Activated CD8-positive, alpha-beta T cell treated with anti-CD3 and anti-CD28 coated beads for 36 hours (primary cell): Measurements from ENCODE around the gene SOX5. TPM values are rescaled to one million over a fixed set of nuclear protein-coding genes. Genes with fewer than 3 reads are reported as not detected.

Experiments
- ATAC-seq: fragments of 200-7000 bp; cut with Tn5 transposase; one replicate; pipeline ENCODE4 v1.10.0; 2021; ENCODE audit warnings: mild to moderate bottlenecking, moderate library complexity
- CTCF ChIA-PET: fragments of 350-600 bp; sonication (Branson Sonifier 250); formaldehyde crosslinking; loops from one replicate; lab custom pipeline; 2021; ENCODE audit warnings: antibody characterized with exemption; lab: Charles Lee
- POLR2A ChIA-PET: fragments of 350-600 bp; sonication (Branson Sonifier 250); formaldehyde crosslinking; loops from one replicate; lab custom pipeline; 2021; ENCODE audit warnings: antibody characterized with exemption; lab: Charles Lee
- DNase-seq: peaks from one replicate; pipeline ENCODE4 v3.0.0-alpha.2; 2020
- H3K27ac Mint-ChIP-seq: one replicate; pipeline ENCODE4 v1.8.0; 2021; ENCODE audit warnings: mild to moderate bottlenecking, mixed read lengths
- H3K27me3 Mint-ChIP-seq: one replicate; pipeline ENCODE4 v1.8.0; 2021; ENCODE audit warnings: mixed read lengths
- H3K36me3 Mint-ChIP-seq: one replicate; pipeline ENCODE4 v1.8.0; 2021; ENCODE audit warnings: low read depth, mixed read lengths
- H3K4me1 Mint-ChIP-seq: one replicate; pipeline ENCODE4 v1.8.0; 2021; ENCODE audit warnings: low read depth, mixed read lengths
- H3K4me3 Mint-ChIP-seq: one replicate; pipeline ENCODE4 v1.8.0; 2021; ENCODE audit warnings: mild to moderate bottlenecking, moderate library complexity, mixed read lengths
- H3K9me3 Mint-ChIP-seq: one replicate; pipeline ENCODE4 v1.8.0; 2021; ENCODE audit warnings: mixed read lengths
- CTCF ChIP-seq: fragments of 200-600 bp; IDR thresholded peaks from one replicate; pipeline ENCODE4 v1.8.0; 2022; ENCODE audit warnings: antibody characterized with exemption, mild to moderate bottlenecking
- intact Hi-C: fragments of 100-400 bp; cut with micrococcal nuclease; formaldehyde crosslinking; loops from one replicate; pipeline ENCODE4 v1.10.0; 2022
- total RNA-seq, 2 experiments: library from RNA; stranded (reverse); gene quantifications; one replicate each; pipeline ENCODE4 v1.2.3, GENCODE V29; 2021

SOX5 gene
- total RNA-seq, 2 experiments from 2014 or later = not detected

DNA sequence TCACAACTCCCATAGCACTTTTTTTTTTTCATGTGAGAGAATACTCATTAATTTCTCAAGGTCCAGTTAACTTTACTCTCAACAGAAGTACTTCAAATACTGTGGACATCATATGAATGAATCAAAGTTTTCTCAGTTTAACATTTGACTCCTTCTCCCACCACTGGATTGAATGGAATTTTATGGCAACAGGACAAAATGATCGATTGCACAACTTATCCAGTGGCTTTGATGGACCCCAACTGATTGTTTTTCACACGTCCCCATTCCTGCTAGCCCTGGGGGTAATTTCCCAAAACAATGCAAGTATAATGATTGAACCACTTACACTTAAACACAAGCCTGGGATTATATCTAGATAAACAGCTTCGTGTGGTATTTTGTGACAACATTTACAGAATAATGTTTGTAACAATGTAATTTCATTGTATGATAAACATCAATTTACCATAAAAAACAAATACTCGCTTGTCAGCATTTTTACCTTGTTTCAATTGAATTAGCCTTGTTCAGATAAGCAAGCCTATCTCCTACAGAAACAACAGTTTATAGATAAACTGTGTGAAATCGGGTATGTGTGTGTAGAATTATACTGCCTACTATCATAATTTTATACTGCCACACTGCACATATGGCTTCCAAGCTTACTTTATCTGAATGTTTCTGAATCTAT is 60.9 kb downstream of the SOX5 start:
- intact Hi-C loops = no loop called here
- Mint-ChIP-seq H3K36me3 (no peaks in the 10 kb centered on the region), H3K27ac (no peak overlapping the region), H3K27me3 (no peaks in the 10 kb centered on the region), H3K9me3 (peaks cover 2% of the 10 kb centered on the region), H3K4me3 (no peak overlapping the region), H3K4me1 (no peaks in the 10 kb centered on the region)
- ChIA-PET CTCF (no interaction called here), POLR2A (no interaction called here)
- DNase-seq (no peak), ATAC-seq (no peak)
- no peak for TF ChIP-seq CTCF

GRCh38 chr12:23887055-23887835 is 62.2 kb downstream of the SOX5 start:
- Mint-ChIP-seq H3K27ac (no peak overlapping the region), H3K4me3 (no peak overlapping the region), H3K9me3 (no peaks in the 10 kb centered on the region), H3K27me3 (no peaks in the 10 kb centered on the region), H3K36me3 (no peaks in the 10 kb centered on the region), H3K4me1 (no peaks in the 10 kb centered on the region)
- intact Hi-C loops = no loop called here
- DNase-seq = no peak
- ATAC-seq = no peak
- no peak for TF ChIP-seq CTCF
- ChIA-PET POLR2A (no interaction called here), CTCF (no interaction called here)

DNA sequence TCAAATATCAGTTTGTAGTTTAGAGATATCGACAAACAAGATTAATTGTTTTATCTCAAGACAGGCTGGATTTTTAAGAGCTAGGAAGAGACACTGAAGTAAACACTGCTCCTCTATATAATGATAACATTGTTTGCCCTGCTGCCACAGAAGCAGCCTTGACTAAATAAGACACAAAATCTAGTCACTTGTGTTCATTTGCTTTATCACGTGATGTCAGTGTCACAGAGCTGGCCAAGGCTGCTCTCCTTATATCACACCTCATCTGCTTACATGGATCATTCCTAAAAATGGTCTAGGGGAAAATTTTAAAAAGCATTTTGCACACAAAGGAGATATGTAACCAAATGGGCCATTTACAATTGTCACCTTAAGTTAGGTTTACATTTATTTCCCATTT is 64.1 kb downstream of the SOX5 start:
- Mint-ChIP-seq H3K4me3 (no peak overlapping the region), H3K4me1 (no peaks in the 10 kb centered on the region), H3K27ac (no peak overlapping the region), H3K36me3 (no peaks in the 10 kb centered on the region), H3K9me3 (no peaks in the 10 kb centered on the region), H3K27me3 (peaks cover 1% of the 10 kb centered on the region)
- no peak for TF ChIP-seq CTCF
- ChIA-PET CTCF (no interaction called here), POLR2A (interaction anchor here (0.6 kb wide), 1 partner anchor 249 kb away, joined by 3 read pairs; no protein-coding TSS in a partner anchor)
- intact Hi-C loops = no loop called here
- DNase-seq (no peak), ATAC-seq (no peak)

- CTCF ChIA-PET = no interaction called here
- no peak overlapping the region for H3K27ac Mint-ChIP-seq
These were observed 64.6 kb downstream of the SOX5 start for GRCh38 chr12:23884909-23885308.

More at GRCh38 chr12:23884909-23885308, 64.6 kb downstream of the SOX5 start:
- no peaks in the 10 kb centered on the region for H3K36me3 Mint-ChIP-seq
- no peak for TF ChIP-seq CTCF
- no peak overlapping the region for H3K4me3 Mint-ChIP-seq
- intact Hi-C loops = no loop called here
- H3K9me3 Mint-ChIP-seq = no peaks in the 10 kb centered on the region
- no peak for DNase-seq
- H3K4me1 Mint-ChIP-seq = no peaks in the 10 kb centered on the region
- peaks cover 1% of the 10 kb centered on the region for H3K27me3 Mint-ChIP-seq
- no peak for ATAC-seq
- POLR2A ChIA-PET = no interaction called here
